Panc1 (cell line): ENCODE data around the gene TAF11. TPM values are rescaled to one million over a fixed set of nuclear protein-coding genes. Genes with fewer than 3 reads are reported as not detected.

Source experiments
- ATAC-seq: fragments of 200-7000 bp; cut with Tn5 transposase; 2 replicates; pipeline ENCODE4 v1.9.1; 2020; ENCODE audit warnings: mild to moderate bottlenecking, moderate library complexity
- BruUV-seq: library from RNA; stranded (reverse); fragments of 400-500 nt; replicated peaks from 2 replicates; lab custom pipeline; 2021; lab: Mats Ljungman, UMichigan
- CTCF ChIA-PET: fragments of 300-600 bp; sonication (Branson Sonifier 250); formaldehyde crosslinking; loops from one replicate; lab custom pipeline; 2022; ENCODE audit warnings: antibody characterized with exemption; lab: Charles Lee
- POLR2A ChIA-PET: fragments of 300-600 bp; sonication (Branson Sonifier 250); formaldehyde crosslinking; loops from one replicate; lab custom pipeline; 2022; ENCODE audit warnings: antibody characterized with exemption; lab: Charles Lee
- DNase-seq: peaks from one replicate; pipeline ENCODE4 v3.0.0-alpha.2; 2010; ENCODE audit warnings: low read depth, low spot score
- H3K27ac ChIP-seq: 2 replicates; pipeline ENCODE4 v1.5.1; 2011; ENCODE audit warnings: mild to moderate bottlenecking, low read length, inconsistent platforms
- H3K27me3 ChIP-seq: fragments of 200-500 bp; sonication (Bioruptor generic); 2 replicates; pipeline ENCODE4 v1.6.0; 2014; ENCODE audit warnings: low read length, inconsistent platforms; ENCODE audit not compliant: control insufficient read depth, insufficient read depth
- H3K36me3 ChIP-seq: fragments of 200-500 bp; sonication (Bioruptor generic); 2 replicates; pipeline ENCODE4 v1.5.1; 2014; ENCODE audit warnings: inconsistent platforms, mild to moderate bottlenecking, low read length, moderate library complexity; ENCODE audit not compliant: control insufficient read depth, insufficient read depth
- H3K4me1 ChIP-seq: 2 replicates; pipeline ENCODE4 v1.5.1; 2011; ENCODE audit warnings: inconsistent platforms, mild to moderate bottlenecking, low read length, moderate library complexity; ENCODE audit not compliant: control insufficient read depth, insufficient read depth
- H3K4me3 ChIP-seq, 2 experiments: 2 replicates each; pipeline ENCODE4 v1.5.1; 2011 to 2012; ENCODE audit warnings: low read depth in 2 of 2, low read length in 2 of 2, mild to moderate bottlenecking in 2 of 2, inconsistent platforms in 1 of 2, moderate library complexity in 1 of 2
- H3K9me3 ChIP-seq: fragments of 200-500 bp; sonication (Bioruptor generic); 2 replicates; pipeline ENCODE4 v1.5.1; 2014; ENCODE audit warnings: low read depth, mild to moderate bottlenecking, inconsistent platforms, low read length, moderate library complexity; ENCODE audit not compliant: control insufficient read depth, insufficient read depth
- CTCF ChIP-seq: fragments of 450-650 bp; IDR thresholded peaks from 2 replicates; pipeline ENCODE4 v1.5.1; 2017; ENCODE audit warnings: mild to moderate bottlenecking
- POLR2AphosphoS5 ChIP-seq: IDR thresholded peaks from 2 replicates; pipeline ENCODE4 v1.6.1; 2012; ENCODE audit warnings: mild to moderate bottlenecking, low read depth, low read length, moderate library complexity
- SIN3A ChIP-seq: IDR thresholded peaks from 2 replicates; pipeline ENCODE4 v1.6.1; 2012; ENCODE audit warnings: low read depth, mild to moderate bottlenecking, low read length, moderate library complexity, borderline replicate concordance; ENCODE audit not compliant: insufficient read depth
- TCF7L2 ChIP-seq: IDR thresholded peaks from 2 replicates; pipeline ENCODE4 v1.6.1; 2011; ENCODE audit warnings: mild to moderate bottlenecking, low read depth, low read length, inconsistent platforms
- in situ Hi-C: cut with HindIII; loops from 2 replicates; pipeline ENCODE4 v1.10.0; 2016; ENCODE audit warnings: low sequenced_read_pairs, low pct_unique_long_range_greater_than_20kb
- intact Hi-C: fragments of 100-400 bp; cut with micrococcal nuclease; formaldehyde crosslinking; loops from one replicate; pipeline ENCODE4 v1.10.0; 2022; ENCODE audit not compliant: unreplicated experiment
- total RNA-seq: library from RNA; stranded (reverse); gene quantifications from one replicate; pipeline ENCODE4 v1.2.1, GENCODE V29; 2021; ENCODE audit not compliant: unreplicated experiment
- TF ChIP-seq, protein P1 (sequence below), 2 experiments: IDR thresholded peaks; 2 replicates each; pipeline ENCODE4 v1.6.1; 2011 to 2012; ENCODE audit warnings: low read depth in 2 of 2, control low read depth in 1 of 2, low read length in 1 of 2, mild to moderate bottlenecking in 1 of 2, moderate library complexity in 1 of 2; ENCODE audit not compliant: insufficient read depth in 1 of 2

TAF11 gene
- total RNA-seq, 1 experiment from 2014 or later, result 25.3 TPM

DNA sequence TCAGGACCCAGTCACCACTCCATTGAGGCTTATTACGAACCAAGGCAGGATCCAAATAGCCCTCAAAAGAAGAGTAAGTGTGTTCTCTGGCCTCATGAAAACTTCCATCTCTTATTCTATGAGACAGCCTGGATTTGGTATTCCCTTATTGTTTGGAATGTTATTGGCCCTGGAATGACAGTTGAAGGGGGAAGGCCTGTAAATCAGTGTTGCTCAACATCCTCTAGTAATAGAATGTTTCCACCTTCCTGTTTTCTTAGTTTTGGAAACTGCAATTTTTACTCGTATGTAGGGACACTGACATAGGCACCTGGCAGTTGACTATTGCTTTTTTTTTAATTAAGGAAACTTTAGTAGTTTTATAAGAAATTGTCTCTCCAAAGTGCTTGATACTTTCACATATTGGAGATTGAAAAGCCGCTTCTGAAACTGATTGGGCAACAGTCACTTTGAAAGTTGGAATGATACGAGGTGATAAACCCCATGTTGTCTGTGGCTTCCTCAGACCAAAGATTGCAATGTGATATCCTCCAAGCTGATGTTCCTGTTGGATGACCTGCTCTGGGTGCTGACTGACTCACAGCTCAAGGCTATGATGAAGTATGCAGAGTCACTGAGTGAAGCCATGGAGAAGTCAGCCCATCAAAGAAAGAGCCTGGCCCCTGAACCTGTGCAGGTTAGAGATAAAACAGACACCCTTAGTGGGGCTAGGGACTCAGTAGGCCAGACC lies 52.9 kb downstream of the TAF11 start:
- POLR2A ChIA-PET, result no interaction called here
- H3K27ac ChIP-seq, result no peak overlapping the region
- ATAC-seq, result no peak

DNA sequence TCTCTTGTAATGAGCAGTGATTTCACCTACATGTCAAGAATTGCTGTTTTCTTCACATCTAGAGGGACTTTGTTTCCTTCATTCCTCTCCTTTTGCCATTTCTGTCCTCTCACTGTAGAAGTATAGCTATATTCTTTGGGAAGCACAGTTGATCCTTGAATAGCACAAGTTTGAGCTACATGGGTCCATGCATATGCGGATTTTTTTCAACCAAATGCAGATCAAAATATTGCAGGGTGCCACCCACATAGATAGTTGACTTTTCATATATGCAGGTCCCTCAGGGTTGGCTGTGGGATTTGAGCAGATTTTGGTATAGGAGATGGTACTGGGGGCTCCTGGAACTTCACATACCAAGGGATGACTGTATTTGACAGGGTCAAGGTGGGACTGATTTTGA lies 54.9 kb downstream of the TAF11 start:
- no TSS peak for BruUV-seq
- POLR2A ChIA-PET, result interaction anchor here (0.6 kb wide), 1 partner anchor 27 kb away, joined by 3 read pairs; no protein-coding TSS in a partner anchor
- ATAC-seq, result no peak

More for the DNA sequence above, 52.9 kb downstream of the TAF11 start:
- H3K27me3 ChIP-seq, result no peaks in the 10 kb centered on the region
- BruUV-seq, result no TSS peak
- DNase-seq, result no peak
- CTCF ChIA-PET, result no interaction called here
- in situ Hi-C loops, result no loop called here
- H3K9me3 ChIP-seq, result no peaks in the 10 kb centered on the region
- peaks cover 7% of the 10 kb centered on the region for H3K36me3 ChIP-seq
- TF ChIP-seq POLR2AphosphoS5 (no peak), SIN3A (no peak), TCF7L2 (no peak), CTCF (no peak)
- TF ChIP-seq, protein P1, sequence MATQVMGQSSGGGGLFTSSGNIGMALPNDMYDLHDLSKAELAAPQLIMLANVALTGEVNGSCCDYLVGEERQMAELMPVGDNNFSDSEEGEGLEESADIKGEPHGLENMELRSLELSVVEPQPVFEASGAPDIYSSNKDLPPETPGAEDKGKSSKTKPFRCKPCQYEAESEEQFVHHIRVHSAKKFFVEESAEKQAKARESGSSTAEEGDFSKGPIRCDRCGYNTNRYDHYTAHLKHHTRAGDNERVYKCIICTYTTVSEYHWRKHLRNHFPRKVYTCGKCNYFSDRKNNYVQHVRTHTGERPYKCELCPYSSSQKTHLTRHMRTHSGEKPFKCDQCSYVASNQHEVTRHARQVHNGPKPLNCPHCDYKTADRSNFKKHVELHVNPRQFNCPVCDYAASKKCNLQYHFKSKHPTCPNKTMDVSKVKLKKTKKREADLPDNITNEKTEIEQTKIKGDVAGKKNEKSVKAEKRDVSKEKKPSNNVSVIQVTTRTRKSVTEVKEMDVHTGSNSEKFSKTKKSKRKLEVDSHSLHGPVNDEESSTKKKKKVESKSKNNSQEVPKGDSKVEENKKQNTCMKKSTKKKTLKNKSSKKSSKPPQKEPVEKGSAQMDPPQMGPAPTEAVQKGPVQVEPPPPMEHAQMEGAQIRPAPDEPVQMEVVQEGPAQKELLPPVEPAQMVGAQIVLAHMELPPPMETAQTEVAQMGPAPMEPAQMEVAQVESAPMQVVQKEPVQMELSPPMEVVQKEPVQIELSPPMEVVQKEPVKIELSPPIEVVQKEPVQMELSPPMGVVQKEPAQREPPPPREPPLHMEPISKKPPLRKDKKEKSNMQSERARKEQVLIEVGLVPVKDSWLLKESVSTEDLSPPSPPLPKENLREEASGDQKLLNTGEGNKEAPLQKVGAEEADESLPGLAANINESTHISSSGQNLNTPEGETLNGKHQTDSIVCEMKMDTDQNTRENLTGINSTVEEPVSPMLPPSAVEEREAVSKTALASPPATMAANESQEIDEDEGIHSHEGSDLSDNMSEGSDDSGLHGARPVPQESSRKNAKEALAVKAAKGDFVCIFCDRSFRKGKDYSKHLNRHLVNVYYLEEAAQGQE (IDR thresholded peaks at IDR 0.05; ENCODE audit: insufficient read depth in 1 of 2, low read depth in 2 of 2, low read length in 1 of 2), result no peak
- no peaks in the 10 kb centered on the region for H3K4me1 ChIP-seq
- intact Hi-C loops, result no loop called here
- H3K4me3 ChIP-seq, result no peak overlapping the region

More for the DNA sequence above, 54.9 kb downstream of the TAF11 start:
- Histone ChIP-seq H3K4me3 (no peak overlapping the region), H3K27me3 (no peaks in the 10 kb centered on the region), H3K4me1 (no peaks in the 10 kb centered on the region), H3K9me3 (no peaks in the 10 kb centered on the region), H3K27ac (no peak overlapping the region), H3K36me3 (peaks cover 7% of the 10 kb centered on the region)
- CTCF ChIA-PET, result no interaction called here
- intact Hi-C loops (no loop called here), in situ Hi-C loops (no loop called here)
- TF ChIP-seq TCF7L2 (no peak), POLR2AphosphoS5 (no peak), CTCF (no peak), SIN3A (no peak)
- TF ChIP-seq, protein P1 (IDR thresholded peaks at IDR 0.05; ENCODE audit: insufficient read depth in 1 of 2, low read depth in 2 of 2, low read length in 1 of 2), result no peak
- DNase-seq, result no peak
